Stimulated activated CD4-positive, alpha-beta T cell treated with anti-CD3 and anti-CD28 coated beads, Interleukin-12 subunit alpha, Interleukin-12 subunit beta, amount 100 ng/mL, for 24 hours (primary cell): ENCODE data around the gene ADAMTSL4.
A peak's percentile ranks its signal among the peaks of the same experiment; 100 is the strongest.
"Not testable (repeated sequence)": the region's sequence is repeated elsewhere in the genome, so short reads cannot be mapped to it uniquely, and the experiment has no call there.

ENCODE experiments used
- DNase-seq, 2 experiments: peaks; one replicate each; pipeline ENCODE4 v3.0.0-alpha.2; 2020; ENCODE audit warnings: low read depth in 2 of 2

ADAMTSL4 gene

GRCh38 chr1:150567341-150567716 lies 18.1 kb downstream of the ADAMTSL4 start:
- DNase-seq, result peak in 1 of 2 experiments; percentile 50

DNA sequence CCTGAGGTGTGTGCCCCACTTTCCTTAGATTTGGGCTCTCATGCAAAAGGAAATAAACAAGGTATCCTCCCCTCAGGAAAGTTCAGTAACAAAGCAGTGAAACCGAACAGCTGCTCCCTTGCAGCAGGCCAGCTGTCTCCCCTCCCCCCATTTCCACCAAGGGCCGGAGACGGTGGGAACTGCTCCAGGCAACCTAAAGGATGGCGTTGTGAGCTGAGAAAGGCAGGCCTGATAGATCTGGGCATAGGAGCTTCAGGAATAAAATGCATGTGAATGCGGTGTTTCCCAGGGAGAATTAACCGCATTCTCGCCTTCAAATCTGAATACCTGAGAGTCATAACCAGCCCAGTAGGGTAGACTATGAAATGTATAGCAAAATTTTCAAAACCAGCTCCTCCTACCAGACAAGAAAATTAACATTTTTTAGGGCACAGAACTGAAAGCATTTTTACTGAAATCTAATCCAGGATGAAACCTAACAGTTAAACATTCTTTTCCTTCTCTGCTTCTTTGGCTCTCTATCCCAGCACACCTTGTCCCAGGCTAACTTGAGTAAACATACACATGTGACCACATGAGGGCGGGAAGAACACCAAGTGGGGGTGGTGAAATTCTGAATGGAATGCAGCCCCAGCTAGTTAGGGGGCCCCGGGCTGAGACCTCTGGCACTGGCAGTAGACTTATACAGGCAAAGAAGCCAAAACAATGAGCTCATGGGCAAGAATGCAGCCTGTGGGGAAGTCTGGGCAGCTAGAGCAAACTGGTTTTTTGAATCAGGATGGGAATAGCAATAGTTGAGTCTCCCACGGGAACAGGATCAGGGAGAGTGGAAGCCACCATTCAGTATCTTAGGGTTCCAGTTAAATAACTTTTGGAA lies 18.7 kb downstream of the ADAMTSL4 start:
- DNase-seq, result no peak

DNA sequence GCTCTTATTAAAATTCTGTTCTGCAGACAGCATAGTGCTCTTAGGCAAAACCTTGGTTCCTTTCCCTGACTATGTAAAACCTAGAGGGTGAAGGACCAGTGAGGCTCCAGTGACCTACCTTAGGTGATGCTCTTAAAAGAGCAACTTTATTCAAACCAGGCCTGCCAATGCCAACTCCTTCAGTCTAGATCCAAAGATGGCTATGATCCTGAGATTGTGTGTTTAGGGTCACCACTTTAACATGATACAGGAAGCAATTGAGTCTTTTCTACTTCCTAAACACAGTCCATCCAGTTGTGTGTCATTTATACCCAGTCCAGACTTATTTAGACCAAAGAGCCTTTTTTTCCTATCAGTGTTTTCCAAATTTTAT lies 19.4 kb downstream of the ADAMTSL4 start:
- DNase-seq, result no peak

- no peak for DNase-seq
Observed at GRCh38 chr1:150572918-150573647, 23.9 kb downstream of the ADAMTSL4 start.

- DNase-seq, result not testable (repeated sequence)
Observed at GRCh38 chr1:150573648-150574071, 24.5 kb downstream of the ADAMTSL4 start.

DNA sequence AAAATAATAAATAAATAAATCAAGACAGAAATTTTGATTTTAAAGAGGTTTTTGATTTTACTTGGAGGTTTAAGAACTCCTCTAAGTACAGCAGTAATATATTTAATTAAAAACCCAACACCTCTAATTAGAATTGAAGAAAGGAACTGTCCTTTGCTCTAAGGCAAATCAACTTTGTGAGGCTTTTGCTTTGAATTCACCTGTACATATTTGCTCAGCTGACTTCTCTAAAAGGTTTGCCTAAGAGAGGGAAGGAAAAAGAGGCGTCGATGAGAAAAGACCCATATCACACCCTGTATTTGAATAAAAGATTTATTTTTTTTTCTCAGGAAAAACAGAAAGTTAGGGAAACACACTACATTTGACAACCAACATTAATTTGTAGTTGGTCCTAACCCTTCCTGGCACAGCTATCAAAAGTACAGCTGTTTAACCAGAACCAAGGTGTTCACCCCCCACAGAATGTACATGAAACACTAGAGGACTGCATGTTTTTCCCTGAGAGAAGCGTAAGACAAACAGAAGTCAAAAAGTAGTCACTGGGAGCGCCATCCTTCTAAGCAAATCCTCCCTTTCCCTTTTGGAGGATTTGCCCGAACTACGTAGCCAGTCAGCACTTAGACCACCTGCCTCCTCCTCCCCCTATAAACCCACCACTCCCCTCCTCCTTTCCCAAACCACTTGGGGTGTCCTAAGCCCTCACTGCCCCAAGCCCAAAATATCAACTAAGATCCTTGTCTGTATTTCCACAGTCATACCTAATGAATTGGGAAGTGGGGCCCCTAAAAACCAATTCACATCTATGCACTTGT lies 25.3 kb downstream of the ADAMTSL4 start:
- DNase-seq, result no peak

GRCh38 chr1:150575072-150575489 lies 25.9 kb downstream of the ADAMTSL4 start:
- DNase-seq, result no peak

DNA sequence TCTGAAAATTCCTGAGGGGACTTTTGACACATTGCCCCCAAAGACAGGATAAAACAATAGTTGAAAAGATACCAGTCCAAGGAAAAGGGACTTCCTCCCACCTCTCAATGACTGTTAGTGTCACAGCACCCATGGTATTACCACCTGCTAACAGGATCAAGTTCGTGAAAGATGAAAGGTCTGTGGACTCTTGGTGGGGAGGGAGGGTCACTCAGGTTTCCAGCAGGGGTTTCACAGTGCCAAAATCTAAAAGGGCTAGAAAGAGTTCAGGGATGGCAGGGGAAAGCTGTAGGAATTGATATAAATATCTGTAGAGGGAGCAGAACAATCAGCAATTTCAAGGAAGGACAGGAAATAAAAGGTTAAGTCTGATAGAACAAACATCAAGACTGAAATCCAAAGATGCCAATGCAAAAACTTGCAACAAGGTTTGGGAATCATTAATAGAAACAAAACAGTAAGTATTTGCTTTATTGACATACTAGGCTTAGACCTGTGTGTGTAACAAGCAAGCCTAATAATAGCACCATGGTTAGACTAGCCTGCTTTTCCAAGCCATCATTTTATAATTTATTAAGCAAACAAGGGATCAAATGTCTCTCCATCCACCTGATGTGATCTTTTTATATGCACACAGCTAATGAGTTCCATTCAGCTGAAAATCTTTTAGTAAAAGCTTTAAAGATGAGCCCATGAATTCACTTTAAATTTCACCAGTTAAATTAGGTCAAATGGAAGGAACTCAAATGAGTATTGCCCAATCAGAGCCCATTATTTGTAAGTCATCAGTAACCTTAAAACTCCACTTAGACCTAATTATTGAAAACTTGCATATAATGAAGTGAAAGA lies 26.5 kb downstream of the ADAMTSL4 start:
- DNase-seq, result no peak

DNA sequence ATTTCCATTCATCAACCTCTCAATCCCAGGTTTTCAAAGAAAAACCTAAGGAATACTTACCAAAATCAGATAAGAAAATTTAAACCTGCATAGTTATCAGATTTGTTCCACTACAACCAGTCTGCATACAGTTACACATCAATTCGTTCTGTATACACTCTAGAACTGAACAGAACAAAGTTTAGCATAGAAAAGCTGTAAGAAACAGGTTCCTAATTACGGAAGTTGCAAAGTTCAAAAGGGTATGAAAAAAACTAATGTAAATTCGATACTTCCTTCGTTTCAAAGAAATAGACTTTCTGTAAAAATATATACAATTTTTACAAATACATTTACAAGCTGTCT lies 27.1 kb downstream of the ADAMTSL4 start:
- DNase-seq, result no peak

GRCh38 chr1:150576794-150577556 lies 27.8 kb downstream of the ADAMTSL4 start:
- DNase-seq, result no peak

- no peak for DNase-seq
Observed at GRCh38 chr1:150577557-150578271, 28.5 kb downstream of the ADAMTSL4 start.

DNA sequence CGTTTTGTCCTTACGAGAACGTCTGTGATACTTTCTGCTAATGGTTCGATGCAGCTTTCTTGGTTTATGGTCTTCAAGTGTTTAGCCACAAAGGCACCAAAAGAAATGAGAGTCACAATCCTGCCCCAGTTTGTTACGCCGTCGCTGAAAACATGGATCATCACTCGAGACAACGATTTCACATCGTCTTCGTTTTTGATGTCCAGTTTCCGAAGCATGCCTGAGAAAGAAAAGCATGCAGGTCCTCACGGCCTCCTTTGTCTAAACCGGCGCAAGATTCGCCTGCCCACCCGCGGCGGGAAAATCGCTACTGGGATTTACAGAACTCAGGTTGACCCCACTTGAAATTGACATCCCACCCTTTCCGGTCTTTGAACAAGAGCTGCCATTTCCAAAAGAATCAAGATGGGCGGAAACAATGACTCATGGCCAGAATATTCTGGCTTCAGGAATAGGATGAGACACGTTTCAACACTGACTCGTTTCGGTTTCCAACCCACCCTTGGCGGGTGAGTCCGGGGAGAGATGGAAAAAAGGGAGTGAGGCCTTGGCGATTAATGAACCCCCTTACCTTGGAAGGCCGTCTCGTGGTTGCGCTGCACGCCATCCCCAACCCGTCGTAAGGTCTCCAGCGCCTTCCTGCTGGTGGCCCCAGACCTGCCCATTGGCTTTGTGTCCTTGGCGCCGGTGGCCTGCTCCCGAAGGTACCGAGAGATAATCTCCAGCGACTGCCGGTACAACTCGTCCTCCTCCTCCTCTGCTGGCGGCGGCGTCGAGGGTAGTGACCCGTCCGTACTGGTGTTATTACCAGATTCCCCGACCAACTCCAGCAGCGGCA lies 29.3 kb downstream of the ADAMTSL4 start:
- DNase-seq, result peak in 1 of 2 experiments; percentile 55

- DNase-seq, result peak; percentile 77 to 81
Observed at GRCh38 chr1:150579110-150579944, 30.1 kb downstream of the ADAMTSL4 start, which contains the start of gene MCL1. TSS of gene MCL1 (minus strand) at chr1:150579610. CDS start at chr1:150579530, 80 bp downstream.

GRCh38 chr1:150579945-150580642 lies 30.9 kb downstream of the ADAMTSL4 start:
- DNase-seq, result no peak

DNA sequence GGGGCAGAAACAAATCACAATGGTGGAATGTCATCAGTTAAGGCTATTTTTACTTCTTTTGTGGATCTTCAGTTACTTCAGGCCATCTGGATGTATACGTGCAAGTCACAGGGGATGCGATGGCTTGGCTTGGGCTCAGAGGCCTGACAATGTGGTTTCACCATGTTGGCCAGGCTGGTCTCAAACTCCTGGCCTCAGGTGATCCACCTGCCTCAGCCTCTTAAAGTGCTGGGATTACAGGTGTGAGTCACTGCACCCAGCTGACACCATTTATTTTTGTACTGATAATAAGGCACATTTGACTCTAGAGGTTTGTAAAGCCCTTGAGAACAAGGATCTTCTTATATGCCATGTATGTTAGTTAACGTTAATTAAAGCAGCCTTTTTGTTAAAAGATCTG lies 31.8 kb downstream of the ADAMTSL4 start:
- DNase-seq, result not testable (repeated sequence)

- DNase-seq, result not testable (repeated sequence)
Observed at GRCh38 chr1:150581437-150581836, 32.2 kb downstream of the ADAMTSL4 start.

DNA sequence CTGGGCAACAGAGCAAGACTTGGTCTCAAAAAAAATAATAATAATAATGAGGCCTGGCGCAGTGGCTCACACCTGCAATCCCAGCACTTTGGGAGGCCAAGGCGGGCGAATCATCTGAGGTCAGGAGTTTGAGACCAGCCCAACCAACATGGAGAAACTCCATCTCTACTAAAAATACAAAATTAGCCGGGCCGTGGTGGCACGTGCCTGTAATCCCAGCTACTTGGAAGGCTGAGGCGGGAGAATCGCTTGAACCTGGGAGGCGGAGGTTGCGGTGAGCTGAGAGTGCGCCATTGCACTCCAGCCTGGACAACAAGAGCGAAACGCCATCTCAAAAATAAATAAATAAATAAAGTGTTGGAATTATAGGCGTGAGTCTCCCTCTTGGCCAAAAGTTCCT lies 32.8 kb downstream of the ADAMTSL4 start:
- not testable (repeated sequence) for DNase-seq
